Measurements from ENCODE around the gene RREB1.

RREB1 gene

GRCh38 chr6:7166410-7167293, 58.9 kb downstream of the RREB1 start:
- no peak for DNase-seq

- no peak for DNase-seq
Measured at GRCh38 chr6:7169296-7169721, 61.5 kb downstream of the RREB1 start.

- DNase-seq: no peak
Measured at GRCh38 chr6:7170117-7170732, 62.5 kb downstream of the RREB1 start.

GRCh38 chr6:7171119-7171518, 63.4 kb downstream of the RREB1 start:
- DNase-seq: no peak

GRCh38 chr6:7171733-7172132, 64.0 kb downstream of the RREB1 start:
- no peak for DNase-seq

GRCh38 chr6:7172649-7173048, 64.9 kb downstream of the RREB1 start:
- DNase-seq: no peak

- DNase-seq: no peak
Measured at GRCh38 chr6:7173843-7174503, 66.2 kb downstream of the RREB1 start.

GRCh38 chr6:7175462-7175861, 67.7 kb downstream of the RREB1 start:
- no peak for DNase-seq

- no peak for DNase-seq
Measured at GRCh38 chr6:7176208-7176607, 68.4 kb downstream of the RREB1 start.

- DNase-seq: no peak
Measured at GRCh38 chr6:7178280-7178679, 70.5 kb downstream of the RREB1 start.

GRCh38 chr6:7180751-7181150, 73.0 kb downstream of the RREB1 start:
- no peak for DNase-seq

- DNase-seq: no peak
Measured at GRCh38 chr6:7183707-7184106, 75.9 kb downstream of the RREB1 start.

- no peak for DNase-seq
Measured at GRCh38 chr6:7184502-7184901, 76.7 kb downstream of the RREB1 start.

GRCh38 chr6:7185561-7185960, 77.8 kb downstream of the RREB1 start:
- no peak for DNase-seq

- DNase-seq: no peak
Measured at GRCh38 chr6:7188492-7188891, 80.7 kb downstream of the RREB1 start.

- no peak for DNase-seq
Measured at GRCh38 chr6:7189101-7189758, 81.5 kb downstream of the RREB1 start.

GRCh38 chr6:7190791-7191190, 83.0 kb downstream of the RREB1 start:
- DNase-seq: no peak

GRCh38 chr6:7193122-7193521, 85.4 kb downstream of the RREB1 start:
- DNase-seq: no peak

- DNase-seq: no peak
Measured at GRCh38 chr6:7194657-7195056, 86.9 kb downstream of the RREB1 start.

- DNase-seq: no peak
Measured at GRCh38 chr6:7195339-7196018, 87.7 kb downstream of the RREB1 start.

GRCh38 chr6:7196019-7196402, 88.2 kb downstream of the RREB1 start:
- no peak for DNase-seq

- no peak for DNase-seq
Measured at GRCh38 chr6:7196685-7197283, 89.0 kb downstream of the RREB1 start.
